ENCODE results near the gene CREB3L1. TPM values are rescaled to one million over a fixed set of nuclear protein-coding genes. Genes with fewer than 3 reads are reported as not detected.

The CREB3L1 gene
- total RNA-seq, 3 donors from 2014 or later (not counting 1 experiment from before 2014, with no cell fraction given) = not detected

- DNase-seq (no peak), ATAC-seq (no peak)
- no peak overlapping the region for H3K27ac Mint-ChIP-seq
- peaks cover 2 to 8% of the 10 kb centered on the region in 2 donors for H3K4me1 Mint-ChIP-seq
- no peaks in the 10 kb centered on the region for H3K36me3 ChIP-seq (ENCODE audit: control insufficient read depth, insufficient read depth, low read length)
- no peak overlapping the region for H3K4me3 Mint-ChIP-seq
- no peaks in the 10 kb centered on the region for H3K9me3 Mint-ChIP-seq
- no peak for TF ChIP-seq CTCF (IDR thresholded peaks at IDR 0.05)
- H3K27ac ChIP-seq (ENCODE audit: low read length) = no peak overlapping the region
- peaks cover 38% of the 10 kb centered on the region for H3K4me1 ChIP-seq (ENCODE audit: control insufficient read depth, insufficient read depth, low read length)
- no peak overlapping the region for H3K4me3 ChIP-seq (ENCODE audit: low read length)
- WGBS (ENCODE audit: insufficient coverage) = 92% methylated on average over 2 of the region's 2 CpGs
- H3K9me3 ChIP-seq (ENCODE audit: control insufficient read depth, insufficient read depth, low read length) = no peaks in the 10 kb centered on the region
- H3K27me3 ChIP-seq (ENCODE audit: control insufficient read depth, insufficient read depth, low read length) = peaks cover 2% of the 10 kb centered on the region
- peaks cover 8 to 23% of the 10 kb centered on the region in 2 donors for H3K27me3 Mint-ChIP-seq (ENCODE audit: low read depth in 2 of 2)
- intact Hi-C loops (cut with micrococcal nuclease) = loop anchor here (10.0 kb wide), 1 partner anchor 215 kb away; the partner anchor contains the start of gene PHF21A
- no peaks in the 10 kb centered on the region for H3K36me3 Mint-ChIP-seq
These were observed 62.4 kb downstream of the CREB3L1 start for GRCh38 chr11:46339816-46340215.

- Histone ChIP-seq H3K36me3 (ENCODE audit: control insufficient read depth, insufficient read depth, low read length) (no peaks in the 10 kb centered on the region), H3K4me3 (ENCODE audit: low read length) (no peak overlapping the region), H3K4me1 (ENCODE audit: control insufficient read depth, insufficient read depth, low read length) (peaks cover 46% of the 10 kb centered on the region), H3K27me3 (ENCODE audit: control insufficient read depth, insufficient read depth, low read length) (peaks cover 2% of the 10 kb centered on the region), H3K27ac (ENCODE audit: low read length) (no peak overlapping the region), H3K9me3 (ENCODE audit: control insufficient read depth, insufficient read depth, low read length) (no peaks in the 10 kb centered on the region)
- DNase-seq (no peak), ATAC-seq (no peak)
- Mint-ChIP-seq H3K9me3 (no peaks in the 10 kb centered on the region), H3K4me1 (peaks cover 19 to 25% of the 10 kb centered on the region in 2 donors), H3K36me3 (no peaks in the 10 kb centered on the region), H3K27me3 (ENCODE audit: low read depth in 2 of 2) (peaks cover 0 to 14% of the 10 kb centered on the region in 2 donors), H3K27ac (no peak overlapping the region), H3K4me3 (no peak overlapping the region)
- intact Hi-C loops (cut with micrococcal nuclease) = loop anchor here (10.0 kb wide), 1 partner anchor 217 kb away; the partner anchor contains the start of gene PHF21A
- TF ChIP-seq CTCF (IDR thresholded peaks at IDR 0.05) = no peak
- 95% methylated on average over 3 of the region's 3 CpGs for WGBS (ENCODE audit: insufficient coverage)
These were observed 64.0 kb downstream of the CREB3L1 start for GRCh38 chr11:46341454-46341853.

- 26% methylated on average over 5 of the region's 5 CpGs for WGBS (ENCODE audit: insufficient coverage)
- H3K27ac Mint-ChIP-seq = no peak overlapping the region
- H3K9me3 Mint-ChIP-seq = no peaks in the 10 kb centered on the region
- no peak for TF ChIP-seq CTCF (IDR thresholded peaks at IDR 0.05)
- H3K4me1 Mint-ChIP-seq = peaks cover 26 to 31% of the 10 kb centered on the region in 2 donors
- Histone ChIP-seq H3K4me1 (ENCODE audit: control insufficient read depth, insufficient read depth, low read length) (peaks cover 45% of the 10 kb centered on the region), H3K27ac (ENCODE audit: low read length) (no peak overlapping the region), H3K36me3 (ENCODE audit: control insufficient read depth, insufficient read depth, low read length) (no peaks in the 10 kb centered on the region), H3K4me3 (ENCODE audit: low read length) (no peak overlapping the region), H3K9me3 (ENCODE audit: control insufficient read depth, insufficient read depth, low read length) (no peaks in the 10 kb centered on the region), H3K27me3 (ENCODE audit: control insufficient read depth, insufficient read depth, low read length) (peaks cover 2% of the 10 kb centered on the region)
- H3K36me3 Mint-ChIP-seq = no peaks in the 10 kb centered on the region
- no peak overlapping the region for H3K4me3 Mint-ChIP-seq
- peaks cover 0 to 14% of the 10 kb centered on the region in 2 donors for H3K27me3 Mint-ChIP-seq (ENCODE audit: low read depth in 2 of 2)
- intact Hi-C loops (cut with micrococcal nuclease) = loop anchor here (10.0 kb wide), 1 partner anchor 217 kb away; the partner anchor contains the start of gene PHF21A
- DNase-seq (peak in 1 of 2 donors; percentile 53), ATAC-seq (no peak)
These were observed 64.8 kb downstream of the CREB3L1 start for GRCh38 chr11:46342239-46342638.

- intact Hi-C loops (cut with micrococcal nuclease) = loop anchor here (10.0 kb wide), 1 partner anchor 219 kb away; the partner anchor contains the start of gene PHF21A
- no peaks in the 10 kb centered on the region for H3K9me3 ChIP-seq (ENCODE audit: control insufficient read depth, insufficient read depth, low read length)
- no peak for TF ChIP-seq CTCF (IDR thresholded peaks at IDR 0.05)
- H3K4me1 ChIP-seq (ENCODE audit: control insufficient read depth, insufficient read depth, low read length) = peaks cover 46% of the 10 kb centered on the region
- H3K36me3 ChIP-seq (ENCODE audit: control insufficient read depth, insufficient read depth, low read length) = no peaks in the 10 kb centered on the region
- no peak overlapping the region for H3K27ac ChIP-seq (ENCODE audit: low read length)
- ATAC-seq (no peak), DNase-seq (no peak)
- peaks cover 0 to 10% of the 10 kb centered on the region in 2 donors for H3K27me3 Mint-ChIP-seq (ENCODE audit: low read depth in 2 of 2)
- H3K4me3 ChIP-seq (ENCODE audit: low read length) = no peak overlapping the region
- no peak overlapping the region for H3K27ac Mint-ChIP-seq
- H3K27me3 ChIP-seq (ENCODE audit: control insufficient read depth, insufficient read depth, low read length) = no peaks in the 10 kb centered on the region
- no peak overlapping the region for H3K4me3 Mint-ChIP-seq
- H3K36me3 Mint-ChIP-seq = no peaks in the 10 kb centered on the region
- WGBS (ENCODE audit: insufficient coverage) = 96% methylated on average over 2 of the region's 3 CpGs
- peaks cover 29 to 34% of the 10 kb centered on the region in 2 donors for H3K4me1 Mint-ChIP-seq
- no peaks in the 10 kb centered on the region for H3K9me3 Mint-ChIP-seq
These were observed 66.1 kb downstream of the CREB3L1 start for GRCh38 chr11:46343520-46343919.

Data from natural killer cell (primary cell).